AG10803 (cell line): ENCODE results near the gene RANBP17.
"Not testable (repeated sequence)": the region's sequence is repeated elsewhere in the genome, so short reads cannot be mapped to it uniquely, and the experiment has no call there.

Source experiments
- DNase-seq: peaks from one replicate; pipeline ENCODE4 v3.0.0; 2010; ENCODE audit warnings: low read depth
- H3K4me3 ChIP-seq: 2 replicates; pipeline ENCODE4 v1.5.1; 2011; ENCODE audit warnings: mild to moderate bottlenecking, low read length, control low read depth
- CTCF ChIP-seq: conservative IDR thresholded peaks from 2 replicates; pipeline ENCODE4 v1.5.1; 2011; ENCODE audit warnings: mild to moderate bottlenecking, low read length, control low read depth, inconsistent platforms

The RANBP17 gene

GRCh38 chr5:171157775-171158174 is 296.0 kb downstream of the RANBP17 start:
- H3K4me3 ChIP-seq: no peak overlapping the region
- no peak for DNase-seq
- no peak for TF ChIP-seq CTCF

GRCh38 chr5:171158581-171158980 is 296.8 kb downstream of the RANBP17 start:
- no peak overlapping the region for H3K4me3 ChIP-seq
- no peak for DNase-seq
- no peak for TF ChIP-seq CTCF

GRCh38 chr5:171162165-171162564 is 300.3 kb downstream of the RANBP17 start:
- no peak overlapping the region for H3K4me3 ChIP-seq
- no peak for TF ChIP-seq CTCF
- DNase-seq: no peak

- DNase-seq: no peak
- H3K4me3 ChIP-seq: no peak overlapping the region
- peak; percentile 39 for TF ChIP-seq CTCF
Observed at GRCh38 chr5:171162596-171162995, 300.8 kb downstream of the RANBP17 start.

GRCh38 chr5:171166766-171167165 is 304.9 kb downstream of the RANBP17 start:
- no peak for TF ChIP-seq CTCF
- no peak for DNase-seq

GRCh38 chr5:171168171-171168570 is 306.4 kb downstream of the RANBP17 start:
- peak; percentile 8 for DNase-seq
- TF ChIP-seq CTCF: no peak
- no peak overlapping the region for H3K4me3 ChIP-seq

More at GRCh38 chr5:171166766-171167165, 304.9 kb downstream of the RANBP17 start:
- H3K4me3 ChIP-seq: no peak overlapping the region

- not testable (repeated sequence) for H3K4me3 ChIP-seq, DNase-seq
Observed at GRCh38 chr5:171174960-171175359, 313.1 kb downstream of the RANBP17 start.

- no peak for DNase-seq
- no peak for TF ChIP-seq CTCF
- no peak overlapping the region for H3K4me3 ChIP-seq
Observed at GRCh38 chr5:171175746-171176145, 313.9 kb downstream of the RANBP17 start.

- not testable (repeated sequence) for H3K4me3 ChIP-seq, DNase-seq
Observed at GRCh38 chr5:171178190-171178589, 316.4 kb downstream of the RANBP17 start.
